IPS DF 6.9 (cell line): ENCODE results near the gene PGS1.

Source experiments
- DNase-seq: peaks from one replicate; pipeline ENCODE4 v3.0.0-alpha.2; 2013; ENCODE audit warnings: low read depth, low spot score
- H3K27ac ChIP-seq: one replicate; pipeline ENCODE4 v1.5.1; 2013; ENCODE audit warnings: low read length, control low read depth
- H3K27me3 ChIP-seq: 2 replicates; pipeline ENCODE4 v1.6.1; 2013; ENCODE audit warnings: mild to moderate bottlenecking, low read length; ENCODE audit not compliant: control insufficient read depth, insufficient read depth
- H3K36me3 ChIP-seq: 2 replicates; pipeline ENCODE4 v1.6.1; 2013; ENCODE audit warnings: low read length; ENCODE audit not compliant: control insufficient read depth, insufficient read depth
- H3K4me1 ChIP-seq: 2 replicates; pipeline ENCODE4 v1.6.1; 2013; ENCODE audit warnings: low read length; ENCODE audit not compliant: control insufficient read depth, insufficient read depth
- H3K4me3 ChIP-seq: 2 replicates; pipeline ENCODE4 v1.5.1; 2013; ENCODE audit warnings: mild to moderate bottlenecking, low read length
- H3K9me3 ChIP-seq: 2 replicates; pipeline ENCODE4 v1.6.1; 2013; ENCODE audit warnings: low read length, inconsistent platforms; ENCODE audit not compliant: control insufficient read depth, insufficient read depth
- WGBS: extraction: QIAGEN DNeasy Blood & Tissue Kit; methylation state at CpG from one replicate; pipeline ENCODE4 v1.1.7; 2013; ENCODE audit warnings: mixed read lengths, missing lambda C conversion rate; ENCODE audit not compliant: insufficient read length, insufficient coverage; 5-methylcytosine and 5-hydroxymethylcytosine counted together

The PGS1 gene

GRCh38 chr17:78347453-78347852 is 31.0 kb upstream of the PGS1 start:
- H3K4me1 ChIP-seq = peaks cover 16% of the 10 kb centered on the region
- no peak for DNase-seq
- H3K36me3 ChIP-seq = no peaks in the 10 kb centered on the region
- WGBS = no CpG with 5 or more reads among the region's 3 CpGs
- H3K27me3 ChIP-seq = no peaks in the 10 kb centered on the region
- no peak overlapping the region for H3K4me3 ChIP-seq
- H3K9me3 ChIP-seq = no peaks in the 10 kb centered on the region
- H3K27ac ChIP-seq = no peak overlapping the region

GRCh38 chr17:78348055-78348770 is 30.2 kb upstream of the PGS1 start:
- Histone ChIP-seq H3K27me3 (no peaks in the 10 kb centered on the region), H3K4me1 (peaks cover 13% of the 10 kb centered on the region), H3K4me3 (no peak overlapping the region), H3K27ac (no peak overlapping the region), H3K36me3 (no peaks in the 10 kb centered on the region), H3K9me3 (no peaks in the 10 kb centered on the region)
- WGBS = no CpG with 5 or more reads among the region's 9 CpGs
- no peak for DNase-seq

GRCh38 chr17:78349891-78350642 is 28.4 kb upstream of the PGS1 start:
- Histone ChIP-seq H3K36me3 (no peaks in the 10 kb centered on the region), H3K27ac (no peak overlapping the region), H3K9me3 (no peaks in the 10 kb centered on the region), H3K4me3 (no peak overlapping the region), H3K4me1 (peaks cover 9% of the 10 kb centered on the region; the same call in 1 of the 2 replicates), H3K27me3 (no peaks in the 10 kb centered on the region)
- no CpG with 5 or more reads among the region's 4 CpGs for WGBS
- DNase-seq = no peak

- no peaks in the 10 kb centered on the region for H3K27me3 ChIP-seq
- peak overlapping the region; percentile 1 for H3K27ac ChIP-seq
- H3K4me1 ChIP-seq = peaks cover 11% of the 10 kb centered on the region; the same call in 1 of the 2 replicates
- DNase-seq = no peak
- H3K36me3 ChIP-seq = no peaks in the 10 kb centered on the region
- no peaks in the 10 kb centered on the region for H3K9me3 ChIP-seq
- no peak overlapping the region for H3K4me3 ChIP-seq
- WGBS = no CpG with 5 or more reads among the region's 16 CpGs
Measured at GRCh38 chr17:78351449-78352006, 26.9 kb upstream of the PGS1 start.

GRCh38 chr17:78353834-78354233 is 24.6 kb upstream of the PGS1 start:
- H3K27ac ChIP-seq = no peak overlapping the region
- H3K4me1 ChIP-seq = peaks cover 23% of the 10 kb centered on the region
- H3K9me3 ChIP-seq = no peaks in the 10 kb centered on the region
- H3K36me3 ChIP-seq = peaks cover 12% of the 10 kb centered on the region
- no peak for DNase-seq
- no peaks in the 10 kb centered on the region; the same call in 1 of the 2 replicates for H3K27me3 ChIP-seq
- no CpG with 5 or more reads among the region's 8 CpGs for WGBS
- no peak overlapping the region for H3K4me3 ChIP-seq

DNA sequence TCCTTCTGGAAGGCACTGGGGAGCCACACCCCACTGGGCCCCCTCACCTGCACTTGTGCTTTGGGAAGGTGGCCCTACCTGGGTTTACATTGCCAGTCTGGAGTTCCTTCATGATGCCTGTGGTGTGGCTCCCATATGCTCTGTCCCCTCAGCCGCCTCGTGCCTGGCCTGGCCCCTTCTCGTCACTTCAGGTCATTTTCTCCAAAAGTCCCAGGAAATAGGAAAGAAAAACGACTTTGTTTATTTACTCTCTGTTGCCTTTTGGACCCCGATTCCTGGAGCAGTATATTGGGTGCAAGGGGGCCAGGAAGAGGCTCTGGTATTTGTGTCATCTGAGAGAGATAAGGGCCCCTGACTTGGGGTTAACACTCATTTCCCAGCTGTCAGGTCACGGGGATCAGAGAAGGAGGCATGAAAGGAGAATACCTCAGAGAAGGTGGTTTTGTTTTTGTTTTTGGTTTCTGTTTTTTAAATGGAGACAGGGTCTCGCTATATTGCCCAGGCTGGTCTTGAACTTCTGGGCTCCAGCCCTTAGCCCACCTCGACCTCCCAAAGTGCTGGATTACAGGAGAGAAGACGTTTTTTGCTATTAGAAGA is 23.3 kb upstream of the PGS1 start:
- Histone ChIP-seq H3K9me3 (no peaks in the 10 kb centered on the region), H3K4me3 (no peak overlapping the region), H3K27ac (no peak overlapping the region), H3K27me3 (no peaks in the 10 kb centered on the region; the same call in 1 of the 2 replicates), H3K36me3 (peaks cover 12% of the 10 kb centered on the region), H3K4me1 (peaks cover 23% of the 10 kb centered on the region)
- no peak for DNase-seq
- WGBS = no CpG with 5 or more reads among the region's 9 CpGs

DNA sequence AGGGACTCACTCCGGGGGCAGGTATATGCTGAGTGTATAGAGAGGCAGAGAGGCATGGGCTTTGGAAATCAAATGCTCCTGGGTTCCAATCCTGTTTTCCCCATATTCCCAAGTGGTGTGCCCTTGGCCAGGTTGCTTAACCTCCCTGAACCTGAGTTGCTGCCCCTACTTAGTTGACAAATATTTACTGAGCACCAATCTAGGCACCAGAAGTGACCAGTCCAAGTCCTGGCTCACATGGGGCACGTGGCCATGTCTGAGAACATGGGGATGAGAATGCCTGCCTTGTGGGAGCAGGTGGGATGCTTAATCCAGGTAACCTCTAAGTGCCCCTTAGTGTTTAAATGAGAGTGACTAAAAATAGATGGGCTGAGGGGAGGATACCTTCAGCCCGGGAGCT is 22.7 kb upstream of the PGS1 start:
- H3K36me3 ChIP-seq = peaks cover 12% of the 10 kb centered on the region
- no peaks in the 10 kb centered on the region; the same call in 1 of the 2 replicates for H3K27me3 ChIP-seq
- no peak overlapping the region for H3K27ac ChIP-seq
- DNase-seq = no peak
- no peak overlapping the region for H3K4me3 ChIP-seq
- peaks cover 23% of the 10 kb centered on the region for H3K4me1 ChIP-seq
- WGBS = no CpG with 5 or more reads among the region's 3 CpGs
- no peaks in the 10 kb centered on the region for H3K9me3 ChIP-seq

GRCh38 chr17:78356101-78356713 is 22.2 kb upstream of the PGS1 start:
- no peak for DNase-seq
- Histone ChIP-seq H3K9me3 (no peaks in the 10 kb centered on the region), H3K36me3 (peaks cover 12% of the 10 kb centered on the region), H3K27me3 (no peaks in the 10 kb centered on the region; the same call in 1 of the 2 replicates), H3K4me3 (no peak overlapping the region), H3K27ac (no peak overlapping the region), H3K4me1 (peaks cover 23% of the 10 kb centered on the region)
- no CpG with 5 or more reads among the region's 16 CpGs for WGBS

DNA sequence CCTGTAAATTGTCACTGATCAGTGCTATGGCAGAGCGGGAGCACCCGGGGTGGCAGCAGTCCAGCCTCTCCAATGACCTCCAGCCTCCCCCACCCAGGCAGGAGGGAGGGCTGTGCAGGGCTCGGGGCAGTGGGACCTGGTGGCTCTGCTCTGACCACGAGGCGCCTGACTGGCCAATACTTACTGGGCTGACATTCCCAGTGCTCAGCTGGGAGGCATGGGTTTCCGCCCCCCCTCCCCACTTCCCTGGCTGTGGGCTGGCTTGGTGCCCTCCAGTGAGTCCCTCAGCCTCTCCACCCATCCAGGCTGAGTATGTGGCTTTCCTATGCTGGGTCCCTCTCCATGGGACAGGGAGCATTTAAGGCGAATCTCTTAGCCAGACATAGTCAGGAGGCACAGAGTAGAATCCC is 21.3 kb upstream of the PGS1 start:
- H3K27ac ChIP-seq = no peak overlapping the region
- WGBS = no CpG with 5 or more reads among the region's 7 CpGs
- H3K4me3 ChIP-seq = no peak overlapping the region
- DNase-seq = no peak
- H3K27me3 ChIP-seq = no peaks in the 10 kb centered on the region; the same call in 1 of the 2 replicates
- H3K36me3 ChIP-seq = peaks cover 12% of the 10 kb centered on the region
- H3K4me1 ChIP-seq = peaks cover 22% of the 10 kb centered on the region
- H3K9me3 ChIP-seq = no peaks in the 10 kb centered on the region
